RCC 7860 (cell line): ENCODE results near the gene EIF4A3.

Experiments
- DNase-seq: peaks from one replicate; pipeline ENCODE4 v3.0.0-alpha.2; 2015; ENCODE audit warnings: low spot score
- FAIRE-seq: peaks from 2 replicates; lab custom pipeline; 2012; peaks lifted over from hg19 to GRCh38; lab: Jason Lieb, UNC

EIF4A3 gene

GRCh38 chr17:80084773-80085172 is 62.2 kb downstream of the EIF4A3 start:
- no peak for FAIRE-seq
- no peak for DNase-seq
